ENCODE data around the gene CTSH.

The CTSH gene

GRCh38 chr15:78931439-78932257 is 13.2 kb downstream of the CTSH start:
- TF ChIP-seq TCF12 (IDR thresholded peaks at IDR 0.05; ENCODE audit: low read depth) (no peak), EP300 (IDR thresholded peaks at IDR 0.05; ENCODE audit: borderline replicate concordance) (no peak), YY1 (IDR thresholded peaks at IDR 0.05; ENCODE audit: low read depth) (no peak), NFIC (IDR thresholded peaks at IDR 0.05) (no peak), FOXM1 (IDR thresholded peaks at IDR 0.05; ENCODE audit: borderline replicate concordance, low read depth) (no peak), EGR1 (IDR thresholded peaks at IDR 0.05) (no peak), ZBTB7A (IDR thresholded peaks at IDR 0.05; ENCODE audit: low read depth) (no peak), CEBPB (IDR thresholded peaks at IDR 0.05) (no peak), TAF1 (IDR thresholded peaks at IDR 0.05; ENCODE audit: low read depth) (no peak), TEAD4 (IDR thresholded peaks at IDR 0.05) (no peak), CREB1 (IDR thresholded peaks at IDR 0.05; ENCODE audit: low read depth) (no peak), RAD21 (IDR thresholded peaks at IDR 0.05; ENCODE audit: low read depth) (no peak)
- TF ChIP-seq, protein P1, sequence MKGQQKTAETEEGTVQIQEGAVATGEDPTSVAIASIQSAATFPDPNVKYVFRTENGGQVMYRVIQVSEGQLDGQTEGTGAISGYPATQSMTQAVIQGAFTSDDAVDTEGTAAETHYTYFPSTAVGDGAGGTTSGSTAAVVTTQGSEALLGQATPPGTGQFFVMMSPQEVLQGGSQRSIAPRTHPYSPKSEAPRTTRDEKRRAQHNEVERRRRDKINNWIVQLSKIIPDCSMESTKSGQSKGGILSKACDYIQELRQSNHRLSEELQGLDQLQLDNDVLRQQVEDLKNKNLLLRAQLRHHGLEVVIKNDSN (IDR thresholded peaks at IDR 0.05): no peak
- TF ChIP-seq, protein P2, sequence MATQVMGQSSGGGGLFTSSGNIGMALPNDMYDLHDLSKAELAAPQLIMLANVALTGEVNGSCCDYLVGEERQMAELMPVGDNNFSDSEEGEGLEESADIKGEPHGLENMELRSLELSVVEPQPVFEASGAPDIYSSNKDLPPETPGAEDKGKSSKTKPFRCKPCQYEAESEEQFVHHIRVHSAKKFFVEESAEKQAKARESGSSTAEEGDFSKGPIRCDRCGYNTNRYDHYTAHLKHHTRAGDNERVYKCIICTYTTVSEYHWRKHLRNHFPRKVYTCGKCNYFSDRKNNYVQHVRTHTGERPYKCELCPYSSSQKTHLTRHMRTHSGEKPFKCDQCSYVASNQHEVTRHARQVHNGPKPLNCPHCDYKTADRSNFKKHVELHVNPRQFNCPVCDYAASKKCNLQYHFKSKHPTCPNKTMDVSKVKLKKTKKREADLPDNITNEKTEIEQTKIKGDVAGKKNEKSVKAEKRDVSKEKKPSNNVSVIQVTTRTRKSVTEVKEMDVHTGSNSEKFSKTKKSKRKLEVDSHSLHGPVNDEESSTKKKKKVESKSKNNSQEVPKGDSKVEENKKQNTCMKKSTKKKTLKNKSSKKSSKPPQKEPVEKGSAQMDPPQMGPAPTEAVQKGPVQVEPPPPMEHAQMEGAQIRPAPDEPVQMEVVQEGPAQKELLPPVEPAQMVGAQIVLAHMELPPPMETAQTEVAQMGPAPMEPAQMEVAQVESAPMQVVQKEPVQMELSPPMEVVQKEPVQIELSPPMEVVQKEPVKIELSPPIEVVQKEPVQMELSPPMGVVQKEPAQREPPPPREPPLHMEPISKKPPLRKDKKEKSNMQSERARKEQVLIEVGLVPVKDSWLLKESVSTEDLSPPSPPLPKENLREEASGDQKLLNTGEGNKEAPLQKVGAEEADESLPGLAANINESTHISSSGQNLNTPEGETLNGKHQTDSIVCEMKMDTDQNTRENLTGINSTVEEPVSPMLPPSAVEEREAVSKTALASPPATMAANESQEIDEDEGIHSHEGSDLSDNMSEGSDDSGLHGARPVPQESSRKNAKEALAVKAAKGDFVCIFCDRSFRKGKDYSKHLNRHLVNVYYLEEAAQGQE (IDR thresholded peaks at IDR 0.05; ENCODE audit: low read depth): no peak
- TF ChIP-seq, protein P3, sequence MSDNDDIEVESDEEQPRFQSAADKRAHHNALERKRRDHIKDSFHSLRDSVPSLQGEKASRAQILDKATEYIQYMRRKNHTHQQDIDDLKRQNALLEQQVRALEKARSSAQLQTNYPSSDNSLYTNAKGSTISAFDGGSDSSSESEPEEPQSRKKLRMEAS (IDR thresholded peaks at IDR 0.05): no peak

GRCh38 chr15:78930577-78931388 is 14.1 kb downstream of the CTSH start:
- TF ChIP-seq NFIC (IDR thresholded peaks at IDR 0.05): no peak
- TF ChIP-seq RAD21 (IDR thresholded peaks at IDR 0.05; ENCODE audit: low read depth): no peak
- TF ChIP-seq CEBPB (IDR thresholded peaks at IDR 0.05): no peak
- no peak for TF ChIP-seq TAF1 (IDR thresholded peaks at IDR 0.05; ENCODE audit: low read depth)
- TF ChIP-seq, protein P3 (IDR thresholded peaks at IDR 0.05): no peak
- TF ChIP-seq YY1 (IDR thresholded peaks at IDR 0.05; ENCODE audit: low read depth): no peak
- TF ChIP-seq TCF12 (IDR thresholded peaks at IDR 0.05; ENCODE audit: low read depth): no peak

- TF ChIP-seq EP300 (IDR thresholded peaks at IDR 0.05; ENCODE audit: borderline replicate concordance): no peak
- TF ChIP-seq, protein P1 (IDR thresholded peaks at IDR 0.05): no peak
- TF ChIP-seq TCF12 (IDR thresholded peaks at IDR 0.05; ENCODE audit: low read depth): no peak
- TF ChIP-seq TAF1 (IDR thresholded peaks at IDR 0.05; ENCODE audit: low read depth): no peak
- TF ChIP-seq ZBTB7A (IDR thresholded peaks at IDR 0.05; ENCODE audit: low read depth): no peak
- TF ChIP-seq FOXM1 (IDR thresholded peaks at IDR 0.05; ENCODE audit: borderline replicate concordance, low read depth): no peak
- no peak for TF ChIP-seq EGR1 (IDR thresholded peaks at IDR 0.05)
- no peak for TF ChIP-seq NFIC (IDR thresholded peaks at IDR 0.05)
- TF ChIP-seq TEAD4 (IDR thresholded peaks at IDR 0.05): no peak
- no peak for TF ChIP-seq CREB1 (IDR thresholded peaks at IDR 0.05; ENCODE audit: low read depth)
- TF ChIP-seq CEBPB (IDR thresholded peaks at IDR 0.05): no peak
- TF ChIP-seq, protein P2 (IDR thresholded peaks at IDR 0.05; ENCODE audit: low read depth): no peak
- TF ChIP-seq YY1 (IDR thresholded peaks at IDR 0.05; ENCODE audit: low read depth): no peak
- no peak for TF ChIP-seq RAD21 (IDR thresholded peaks at IDR 0.05; ENCODE audit: low read depth)
Measured at GRCh38 chr15:78929536-78930264, 15.1 kb downstream of the CTSH start.

- no peak for TF ChIP-seq FOXM1 (IDR thresholded peaks at IDR 0.05; ENCODE audit: borderline replicate concordance, low read depth)
- TF ChIP-seq, protein P2 (IDR thresholded peaks at IDR 0.05; ENCODE audit: low read depth): no peak
- TF ChIP-seq TCF12 (IDR thresholded peaks at IDR 0.05; ENCODE audit: low read depth): no peak
- no peak for TF ChIP-seq NFIC (IDR thresholded peaks at IDR 0.05)
- no peak for TF ChIP-seq EP300 (IDR thresholded peaks at IDR 0.05; ENCODE audit: borderline replicate concordance)
- no peak for TF ChIP-seq YY1 (IDR thresholded peaks at IDR 0.05; ENCODE audit: low read depth)
- no peak for TF ChIP-seq CREB1 (IDR thresholded peaks at IDR 0.05; ENCODE audit: low read depth)
- TF ChIP-seq, protein P1 (IDR thresholded peaks at IDR 0.05): no peak
- no peak for TF ChIP-seq RAD21 (IDR thresholded peaks at IDR 0.05; ENCODE audit: low read depth)
- no peak for TF ChIP-seq ZBTB7A (IDR thresholded peaks at IDR 0.05; ENCODE audit: low read depth)
- no peak for TF ChIP-seq EGR1 (IDR thresholded peaks at IDR 0.05)
- no peak for TF ChIP-seq CEBPB (IDR thresholded peaks at IDR 0.05)
Measured at GRCh38 chr15:78928616-78929093, 16.2 kb downstream of the CTSH start.
